Measurements from ENCODE around the gene FAM20C.

The FAM20C gene

DNA sequence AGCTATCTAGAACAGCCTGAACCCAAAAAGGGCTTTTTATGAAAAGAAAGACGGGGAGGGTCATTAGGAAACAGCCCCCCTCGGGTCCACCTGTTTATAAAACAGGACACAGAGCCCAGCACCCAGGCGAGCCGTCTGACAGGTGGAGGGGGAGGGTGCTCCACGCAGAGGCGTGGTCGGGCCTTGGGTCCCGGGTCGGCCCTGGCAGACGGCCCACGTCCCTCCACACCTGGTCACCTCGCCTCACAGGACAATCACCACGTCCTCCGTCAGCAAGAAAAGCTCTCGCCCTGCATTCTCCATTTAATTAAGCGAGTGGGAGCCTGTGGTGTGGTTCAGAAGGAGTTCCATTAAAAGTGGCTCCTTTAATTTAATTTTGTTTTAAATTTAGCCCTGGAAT lies 55.3 kb downstream of the FAM20C start:
- no peak for DNase-seq

DNA sequence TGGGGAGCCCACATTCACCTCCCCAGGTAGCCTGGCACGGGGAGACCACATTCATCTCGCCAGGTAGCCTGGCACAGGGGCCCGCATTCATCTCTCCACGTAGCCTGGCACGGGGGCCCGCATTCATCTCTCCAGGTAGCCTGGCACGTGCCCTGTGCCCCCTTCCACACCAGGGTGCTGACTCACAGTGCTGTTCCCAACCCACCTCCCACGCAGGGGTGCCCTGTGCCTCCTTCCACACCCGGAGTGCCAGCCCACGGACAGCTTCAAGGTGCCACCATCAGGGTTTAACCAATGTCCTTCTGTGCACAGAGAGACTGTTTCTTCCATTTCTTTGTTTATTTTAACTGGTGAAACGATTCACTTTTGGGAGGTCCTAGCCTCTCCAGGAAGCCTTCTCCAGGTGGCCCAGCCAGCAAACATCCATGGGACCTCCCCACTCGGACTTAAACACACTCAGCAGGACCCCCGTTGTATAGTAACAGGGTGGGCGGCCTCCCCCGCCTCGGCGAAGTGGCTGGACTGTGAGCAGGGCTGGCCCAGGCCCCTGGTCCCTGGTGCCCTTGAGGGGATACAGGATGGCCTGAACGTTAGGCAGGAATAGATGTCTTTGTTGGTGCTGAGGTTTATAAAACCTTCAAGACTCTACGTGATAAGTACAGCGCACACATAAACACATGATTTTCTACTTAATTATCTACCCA lies 56.5 kb downstream of the FAM20C start:
- DNase-seq, result no peak

DNA sequence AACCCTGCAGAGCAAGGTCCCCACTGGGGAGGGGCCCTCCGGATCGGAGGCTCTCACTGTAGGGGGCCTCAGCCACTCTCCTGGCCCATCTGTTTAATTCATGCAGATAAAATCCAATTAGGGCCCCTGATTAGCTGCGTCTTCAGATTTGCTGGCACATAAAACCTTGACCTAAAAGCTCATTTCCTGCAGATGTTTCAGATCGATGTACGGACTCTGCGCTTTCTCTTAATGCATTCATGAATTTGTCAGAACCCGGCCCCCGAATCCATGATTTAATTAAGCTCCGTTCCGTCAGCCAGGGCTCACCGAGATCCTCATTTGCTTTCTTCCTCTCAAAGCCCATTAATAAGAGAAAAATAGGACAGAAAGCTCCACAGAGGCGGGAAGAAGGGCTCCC lies 57.6 kb downstream of the FAM20C start:
- DNase-seq, result no peak

DNA sequence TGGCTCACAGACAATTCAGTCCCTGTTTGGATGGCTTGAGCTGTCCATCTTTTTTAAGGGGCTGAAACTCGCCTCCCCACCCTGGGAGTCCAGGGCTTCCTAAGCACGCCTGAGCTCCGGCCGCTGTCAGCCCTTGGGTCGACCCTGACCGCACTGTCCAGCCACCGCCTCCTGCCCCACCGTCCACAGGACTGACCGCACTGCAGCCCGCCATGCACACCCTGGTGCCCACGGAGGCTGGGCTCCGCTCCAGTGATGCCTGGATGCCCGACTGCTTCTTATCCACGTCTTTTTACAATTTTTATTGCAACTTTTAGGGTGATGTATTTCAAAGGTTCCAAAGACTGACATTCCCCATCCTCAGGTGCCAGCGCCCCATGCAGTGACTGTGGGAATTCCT lies 58.2 kb downstream of the FAM20C start:
- no peak for DNase-seq

- DNase-seq, result no peak
Measured at GRCh38 chr7:251005-251404, 58.6 kb downstream of the FAM20C start.

DNA sequence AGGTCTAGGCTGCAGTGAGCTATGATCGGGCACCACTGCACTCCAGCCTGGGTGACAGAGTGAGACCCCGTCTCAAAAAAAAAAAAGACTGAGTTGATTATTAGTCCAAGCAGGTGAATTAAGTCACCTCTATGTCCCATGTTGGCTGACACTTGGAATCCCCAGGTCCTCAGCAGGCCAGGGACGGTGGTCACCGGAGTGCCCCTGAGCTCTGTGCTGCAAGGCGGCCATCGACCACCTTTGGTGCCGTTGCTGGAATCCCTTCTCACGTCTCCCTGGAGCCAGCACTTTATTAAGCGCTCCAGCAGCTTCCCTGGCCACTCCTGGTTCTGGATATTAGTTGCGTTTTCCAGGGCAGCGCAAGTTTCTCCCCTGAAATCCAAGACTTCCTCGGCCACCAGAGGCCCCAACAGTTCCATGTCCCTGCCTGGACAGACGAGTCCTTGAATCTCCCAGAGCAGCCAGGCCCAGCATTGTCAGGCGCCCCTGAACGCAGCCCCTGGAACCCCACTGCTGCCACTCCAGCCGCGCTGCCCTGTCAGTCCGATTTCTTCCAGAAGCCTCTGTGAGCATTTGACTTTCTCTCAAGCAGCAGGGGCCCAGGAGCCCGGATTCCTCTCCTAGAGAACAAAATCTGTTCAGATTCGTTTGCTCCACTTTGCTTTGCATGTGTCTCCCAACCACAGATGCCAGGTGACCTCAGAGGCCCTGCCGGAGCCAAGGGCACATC lies 59.2 kb downstream of the FAM20C start:
- DNase-seq, result no peak

GRCh38 chr7:252216-252965 lies 60.0 kb downstream of the FAM20C start:
- no peak for DNase-seq

DNA sequence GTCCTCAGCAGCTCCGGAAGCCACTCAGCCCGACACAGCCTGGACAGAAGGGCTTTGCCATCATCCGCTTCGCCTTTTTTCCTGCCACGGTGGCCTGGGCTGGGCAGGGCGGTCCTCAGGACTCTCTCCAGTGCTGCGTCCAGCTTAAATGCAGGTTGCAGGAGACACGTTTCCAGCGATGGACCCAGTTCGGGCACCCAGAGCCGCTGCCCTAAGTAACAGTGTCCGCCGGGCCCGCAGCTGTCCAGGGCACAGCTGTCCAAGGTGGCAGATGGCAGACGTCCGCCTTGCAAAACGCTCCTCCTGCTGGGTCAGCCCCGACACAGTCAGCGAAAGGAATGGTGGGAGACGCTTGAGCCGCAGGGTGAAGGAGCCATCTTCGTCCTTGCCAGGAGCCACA lies 60.6 kb downstream of the FAM20C start:
- DNase-seq, result no peak

- DNase-seq, result no peak
Measured at GRCh38 chr7:253581-254336, 61.4 kb downstream of the FAM20C start.

- DNase-seq, result no peak
Measured at GRCh38 chr7:254337-255037, 62.1 kb downstream of the FAM20C start.

DNA sequence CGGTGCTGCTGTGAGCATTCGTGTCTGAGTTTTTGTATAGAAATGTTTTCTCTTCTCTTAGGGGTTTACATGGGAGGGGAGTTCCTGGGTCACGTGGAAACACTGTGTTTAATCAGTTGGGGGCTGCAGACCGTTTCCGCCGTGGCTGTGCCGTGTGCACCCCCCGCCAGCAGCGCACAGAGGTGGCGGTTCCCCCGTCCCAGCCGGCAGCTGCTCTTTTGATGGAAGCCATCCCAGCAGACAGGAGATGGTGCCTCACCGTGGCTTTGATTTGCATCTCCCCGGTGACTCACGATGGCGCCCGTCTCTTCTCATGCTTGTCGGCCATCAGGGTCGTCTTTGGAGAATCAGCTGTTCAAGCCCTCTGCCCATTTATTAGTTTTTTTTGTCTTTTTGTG lies 62.7 kb downstream of the FAM20C start:
- DNase-seq, result no peak

DNA sequence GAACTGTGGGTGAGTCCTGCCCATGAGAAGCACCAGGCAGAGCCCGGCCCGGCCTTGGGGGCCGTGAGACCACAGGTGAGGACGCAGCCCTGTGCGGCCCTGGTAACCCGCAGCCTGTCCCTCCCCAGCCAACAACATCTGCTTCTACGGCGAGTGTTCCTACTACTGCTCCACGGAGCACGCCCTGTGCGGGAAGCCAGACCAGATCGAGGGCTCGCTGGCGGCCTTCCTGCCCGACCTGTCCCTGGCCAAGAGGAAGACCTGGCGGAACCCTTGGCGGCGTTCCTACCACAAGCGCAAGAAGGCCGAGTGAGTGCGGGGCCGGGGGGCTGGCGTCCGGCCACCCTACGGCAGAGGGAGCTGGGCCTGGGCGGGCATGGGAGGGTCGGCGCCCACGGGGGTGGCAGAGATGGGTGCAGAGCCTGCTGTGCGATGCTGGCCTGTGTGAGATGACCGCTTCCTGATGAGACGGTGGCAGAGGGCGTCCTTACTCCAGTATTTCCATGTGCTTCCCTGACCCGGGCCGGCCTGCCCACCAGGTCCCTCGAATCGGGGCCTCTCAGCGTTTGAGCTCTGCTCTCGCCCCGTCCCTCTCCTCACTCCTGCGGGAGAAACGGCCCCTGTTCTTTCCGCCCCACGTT lies 63.5 kb downstream of the FAM20C start:
- no peak for DNase-seq

GRCh38 chr7:256461-256940 lies 64.1 kb downstream of the FAM20C start:
- no peak for DNase-seq

- no peak for DNase-seq
Measured at GRCh38 chr7:256981-257646, 64.7 kb downstream of the FAM20C start.

DNA sequence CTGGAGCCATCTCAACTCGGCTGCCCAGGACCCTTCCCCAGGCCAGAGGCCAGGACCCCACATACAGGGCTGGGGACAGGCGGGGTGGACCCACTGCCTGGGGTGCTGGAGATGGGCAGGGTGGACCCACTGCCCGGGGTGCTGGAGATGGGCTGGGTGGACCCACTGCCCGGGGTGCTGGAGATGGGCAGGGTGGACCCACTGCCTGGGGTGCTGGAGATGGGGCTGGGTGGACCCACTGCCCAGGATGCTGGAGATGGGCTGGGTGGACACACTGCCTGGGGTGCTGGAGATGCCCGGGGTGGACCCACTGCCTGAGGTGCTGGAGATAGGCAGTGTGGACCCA lies 65.2 kb downstream of the FAM20C start:
- no peak for DNase-seq

DNA sequence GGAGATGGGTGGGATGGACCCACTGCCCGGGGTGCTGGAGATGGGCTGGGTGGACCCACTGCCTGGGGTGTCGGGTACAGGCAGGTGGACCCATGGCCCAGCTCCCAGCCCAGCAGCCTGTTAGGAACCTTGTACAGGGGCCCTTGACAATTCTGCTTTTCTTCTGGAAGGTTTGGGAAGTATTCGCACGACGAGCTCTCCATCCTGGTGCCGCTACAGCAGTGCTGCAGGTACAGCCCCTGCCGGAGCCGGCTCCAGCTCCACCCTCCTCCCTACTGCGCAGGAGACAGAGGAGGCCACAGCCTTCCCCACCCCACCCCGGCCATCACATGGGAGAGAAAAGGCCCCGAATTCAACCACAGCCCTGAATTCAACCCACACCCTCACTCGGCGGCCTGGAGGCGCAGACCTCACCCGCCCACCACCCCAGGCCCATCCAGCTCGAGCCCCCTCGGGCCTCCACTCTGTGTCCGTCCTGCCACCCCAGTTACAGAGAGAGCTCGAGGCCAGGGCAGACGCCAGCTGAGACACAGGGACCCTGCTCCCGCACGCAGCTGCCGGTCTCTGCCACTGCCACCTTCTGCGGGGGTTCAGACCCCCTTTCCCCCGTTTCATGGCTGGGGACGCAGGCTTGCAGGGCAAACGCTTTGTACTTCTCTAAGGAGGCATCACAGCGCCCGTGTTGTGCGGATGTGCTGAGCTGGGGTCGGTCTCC lies 66.3 kb downstream of the FAM20C start:
- no peak for DNase-seq

GRCh38 chr7:259191-259505 lies 66.8 kb downstream of the FAM20C start:
- DNase-seq, result no peak

GRCh38 chr7:259751-260405 lies 67.5 kb downstream of the FAM20C start:
- DNase-seq, result no peak

DNA sequence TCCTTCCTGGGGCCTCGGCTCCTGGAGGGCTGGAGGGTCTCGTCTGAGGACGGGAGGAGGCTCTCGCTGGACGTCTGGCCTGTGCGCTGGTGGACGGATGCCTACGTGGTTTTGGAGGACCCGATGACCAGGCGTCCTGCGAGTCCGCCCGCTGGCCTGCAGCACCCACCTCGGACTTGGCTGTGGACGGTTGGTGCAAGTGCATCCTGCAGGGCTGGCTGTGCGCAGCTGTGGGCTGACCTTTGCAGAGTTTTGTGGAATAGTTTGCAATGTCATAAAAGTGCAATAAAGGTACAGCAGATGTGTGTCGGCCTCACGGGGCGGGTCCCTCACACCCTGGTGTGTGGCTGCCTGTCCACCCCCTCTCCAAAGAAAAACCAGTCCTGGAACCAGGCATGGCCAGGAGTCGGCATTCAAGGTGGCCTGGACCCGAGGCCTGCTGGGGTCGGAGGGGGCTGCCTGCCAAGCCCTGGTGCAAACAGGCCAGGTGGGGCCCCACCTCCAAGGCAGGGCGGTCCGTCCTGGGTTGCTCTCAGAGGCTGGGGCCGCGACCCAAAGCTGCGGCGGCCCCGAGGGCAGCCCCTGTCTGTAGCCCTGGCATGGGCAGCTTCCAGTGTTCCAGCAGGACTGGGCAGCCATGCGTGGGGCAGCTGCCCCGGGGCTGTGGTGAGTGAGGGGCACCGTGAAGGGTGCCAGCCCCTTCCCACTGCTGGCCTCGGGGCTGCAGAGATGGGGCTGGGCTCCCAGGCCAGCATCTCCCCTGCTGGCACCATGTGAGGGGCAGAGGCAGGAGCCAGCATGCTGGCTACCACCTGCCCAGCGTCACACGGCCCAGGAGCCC lies 68.3 kb downstream of the FAM20C start:
- no peak for DNase-seq

All from GF-D8 (cell line).